B cell (primary cell): Measurements from ENCODE around the gene ZFP62. TPM values are rescaled to one million over a fixed set of nuclear protein-coding genes. Genes with fewer than 3 reads are reported as not detected.

Experiments used
- ATAC-seq: fragments of 200-7000 bp; cut with Tn5 transposase; one replicate; pipeline ENCODE4 v1.10.0; 2021; ENCODE audit warnings: low read depth, mild to moderate bottlenecking, moderate number of reproducible peaks, moderate library complexity
- CTCF ChIA-PET: fragments of 350-600 bp; sonication (Branson Sonifier 250); formaldehyde crosslinking; loops from one replicate; lab custom pipeline; 2021; ENCODE audit warnings: antibody characterized with exemption, inconsistent platforms; lab: Charles Lee
- POLR2A ChIA-PET: fragments of 350-600 bp; sonication (Branson Sonifier 250); formaldehyde crosslinking; loops from one replicate; lab custom pipeline; 2021; ENCODE audit warnings: antibody characterized with exemption; lab: Charles Lee
- DNase-seq: peaks from one replicate; pipeline ENCODE4 v3.0.0; 2013
- H2AFZ ChIP-seq: 2 replicates; pipeline ENCODE4 v1.6.1; 2012; ENCODE audit warnings: mild to moderate bottlenecking, low read depth, low read length; ENCODE audit not compliant: insufficient read depth, poor library complexity, severe bottlenecking
- H3K27ac ChIP-seq, 2 donors: 1 replicate in 1 of 2; 2 replicates in 1 of 2; pipeline ENCODE4 v1.5.1; 2012 to 2013; ENCODE audit warnings: low read length in 2 of 2, mild to moderate bottlenecking in 2 of 2, moderate library complexity in 1 of 2
- H3K27me3 ChIP-seq, 4 experiments: fragments of 200-600 bp in 1 of 4; sonication (generic) in 1 of 4; replicated peaks in 1 of 4; 1 replicate in 2 of 4; 2 replicates in 2 of 4; pipeline versions ENCODE4 v1.6.1 to v1.7.0; 2013 to 2016; ENCODE audit warnings: low read length in 3 of 4, mild to moderate bottlenecking in 2 of 4, mixed read lengths in 1 of 4, moderate library complexity in 1 of 4; ENCODE audit not compliant: insufficient read depth in 4 of 4, control insufficient read depth in 3 of 4; ENCODE audit errors: control extremely low read depth in 1 of 4
- H3K36me3 ChIP-seq, 2 experiments: replicated peaks in 1 of 2; 1 replicate in 1 of 2; 2 replicates in 1 of 2; pipeline versions ENCODE4 v1.6.1 to v1.7.1; 2013; ENCODE audit warnings: low read length in 1 of 2; ENCODE audit not compliant: insufficient read depth in 2 of 2, control insufficient read depth in 1 of 2; ENCODE audit errors: control extremely low read depth in 1 of 2, extremely low read depth in 1 of 2
- H3K4me1 ChIP-seq, 2 donors: fragments of 200-600 bp in 1 of 2; sonication (generic) in 1 of 2; 1 replicate in 1 of 2; 2 replicates in 1 of 2; pipeline versions ENCODE4 v1.5.1 to v1.6.1; 2013 to 2017; ENCODE audit warnings: low read length in 2 of 2; ENCODE audit not compliant: control insufficient read depth in 2 of 2, insufficient read depth in 2 of 2
- H3K4me2 ChIP-seq: replicated peaks from 2 replicates; pipeline ENCODE3; 2012; ENCODE audit warnings: mild to moderate bottlenecking, low read depth, low read length; ENCODE audit not compliant: poor library complexity, severe bottlenecking
- H3K4me3 ChIP-seq, 5 experiments: fragments of 200-600 bp in 1 of 5; sonication (generic) in 1 of 5; 1 replicate in 3 of 5; 2 replicates in 2 of 5; pipeline versions ENCODE4 v1.5.1 to v1.7.0; 2011 to 2016; ENCODE audit warnings: low read length in 4 of 5, mild to moderate bottlenecking in 4 of 5, low read depth in 2 of 5, control low read depth in 1 of 5, moderate library complexity in 1 of 5; ENCODE audit not compliant: insufficient read depth in 1 of 5; ENCODE audit errors: control extremely low read depth in 1 of 5, extremely low read depth in 1 of 5
- H3K79me2 ChIP-seq: fragments of 200-600 bp; sonication (generic); one replicate; pipeline ENCODE4 v1.6.0; 2016; ENCODE audit warnings: low read length; ENCODE audit not compliant: control insufficient read depth, insufficient read depth
- H3K9ac ChIP-seq: fragments of 200-600 bp; sonication (generic); 2 replicates; pipeline ENCODE4 v1.6.1; 2017; ENCODE audit warnings: mild to moderate bottlenecking, low read length, moderate library complexity
- H3K9me3 ChIP-seq, 3 donors: one replicate each; pipeline versions ENCODE4 v1.6.1 to v1.7.1; 2013; ENCODE audit warnings: low read length in 2 of 3; ENCODE audit not compliant: control insufficient read depth in 2 of 3, insufficient read depth in 1 of 3; ENCODE audit errors: control extremely low read depth in 1 of 3
- H4K20me1 ChIP-seq: 2 replicates; pipeline ENCODE4 v1.6.0; 2012; ENCODE audit warnings: mild to moderate bottlenecking, low read length; ENCODE audit not compliant: insufficient read depth, control insufficient read depth, poor library complexity, severe bottlenecking
- H3K27ac Mint-ChIP-seq: one replicate; pipeline ENCODE4 v1.8.0; 2021; ENCODE audit warnings: mixed read lengths
- H3K27me3 Mint-ChIP-seq: one replicate; pipeline ENCODE4 v1.8.0; 2021; ENCODE audit warnings: mixed read lengths
- H3K4me1 Mint-ChIP-seq: one replicate; pipeline ENCODE4 v1.8.0; 2021; ENCODE audit warnings: mixed read lengths
- H3K4me3 Mint-ChIP-seq: one replicate; pipeline ENCODE4 v1.8.0; 2021; ENCODE audit warnings: mixed read lengths
- H3K9me3 Mint-ChIP-seq: one replicate; pipeline ENCODE4 v1.8.0; 2022; ENCODE audit warnings: mixed read lengths; ENCODE audit not compliant: insufficient read depth
- EZH2 ChIP-seq: IDR thresholded peaks from 2 replicates; pipeline ENCODE4 v1.6.1; 2012; ENCODE audit warnings: borderline replicate concordance, low read depth, mild to moderate bottlenecking, moderate library complexity, low read length; ENCODE audit not compliant: insufficient read depth, poor library complexity, severe bottlenecking
- WGBS: methylation state at CpG from one replicate; pipeline ENCODE4 v1.1.5; 2013; ENCODE audit warnings: missing lambda C conversion rate; ENCODE audit not compliant: insufficient coverage; 5-methylcytosine and 5-hydroxymethylcytosine counted together
- intact Hi-C: fragments of 100-400 bp; cut with micrococcal nuclease; formaldehyde crosslinking; loops from one replicate; pipeline ENCODE4 v1.10.0; 2022
- polyA plus RNA-seq: library from polyadenylated mRNA; depleted of rRNA; stranded (reverse); fragments of >200 nt; gene quantifications from 2 replicates; pipeline ENCODE4 v1.2.3, GENCODE V29; 2012
- total RNA-seq, 2 donors: library from RNA; stranded (reverse); fragments of 120-200 nt in 1 of 2; gene quantifications; 1 replicate in 1 of 2; 2 replicates in 1 of 2; pipeline versions ENCODE4 v1.2.3 to v1.2.4, GENCODE V29; 2013 to 2022
- TF ChIP-seq, protein P1 (sequence below): fragments of 200-600 bp; IDR thresholded peaks from one replicate; pipeline ENCODE4 v1.8.0; 2022; ENCODE audit warnings: antibody characterized with exemption, mild to moderate bottlenecking

ZFP62 gene
- total and polyA plus RNA-seq, 2 donors (not counting 1 experiment from before 2014, with no cell fraction given), result 19.1 to 61.8 TPM

DNA sequence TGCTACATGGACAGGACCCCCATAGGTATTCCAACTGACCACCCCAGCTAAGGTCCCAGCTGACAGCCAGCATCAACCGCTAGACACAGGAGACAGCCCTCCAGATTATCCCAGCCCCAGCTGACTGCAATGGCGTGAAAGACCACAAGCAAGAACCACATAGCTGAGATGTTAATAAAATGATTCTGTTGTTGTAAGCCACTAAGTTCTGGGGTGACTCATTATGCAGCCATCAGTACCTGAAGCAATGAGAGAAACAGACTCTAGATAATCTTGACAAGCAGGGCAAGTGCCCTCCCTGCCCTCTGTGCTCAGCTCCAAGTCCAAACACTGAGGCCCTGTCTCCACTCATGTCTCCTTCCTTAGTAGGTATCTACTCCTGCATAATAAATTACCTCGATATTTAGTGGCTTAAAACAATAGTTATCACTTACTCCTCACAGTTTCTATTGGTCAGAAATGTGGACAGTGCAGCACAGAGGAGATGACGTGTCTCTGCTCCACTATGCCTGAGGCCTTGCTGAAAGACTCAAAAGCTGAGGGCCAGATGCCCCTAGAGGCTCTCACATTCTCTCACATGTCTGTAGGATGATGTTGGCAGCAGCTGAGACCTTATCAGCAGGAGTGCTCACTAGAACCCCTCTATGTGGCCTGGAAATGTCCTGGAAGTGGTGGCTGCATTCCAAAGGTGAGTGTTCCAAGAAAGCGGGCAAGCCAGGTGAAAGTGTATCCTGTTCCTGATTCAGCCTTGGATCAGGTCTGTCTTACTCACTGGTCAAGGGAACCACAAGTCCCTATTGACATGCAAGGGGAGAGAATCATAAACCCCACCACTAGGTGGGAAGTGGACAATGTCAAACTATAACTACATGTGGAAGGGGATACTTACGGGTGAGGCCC is 60.9 kb downstream of the ZFP62 start:
- Mint-ChIP-seq H3K27ac (peak overlapping the region; percentile 23), H3K9me3 (no peaks in the 10 kb centered on the region), H3K4me1 (peaks cover 79% of the 10 kb centered on the region), H3K4me3 (peak overlapping the region; percentile 86), H3K27me3 (no peaks in the 10 kb centered on the region)
- ATAC-seq, result no peak
- intact Hi-C loops, result loop anchor here (5.0 kb wide), 3 partner anchors 362 to 462 kb away; partner anchors contain the start of genes RACK1 and TRIM52
- Histone ChIP-seq H3K27me3 (no peaks in the 10 kb centered on the region), H3K4me1 (peaks cover 69 to 74% of the 10 kb centered on the region in 2 donors), H3K4me3 (no peak overlapping the region), H3K9me3 (no peaks in the 10 kb centered on the region), H2AFZ (no peak overlapping the region), H3K27ac (peak overlapping the region in 1 of 2 donors; percentile 45), H3K4me2 (peak overlapping the region; percentile 90), H3K79me2 (peaks cover 78% of the 10 kb centered on the region), H3K36me3 (peaks cover 13 to 51% of the 10 kb centered on the region in 2 experiments), H3K9ac (no peak overlapping the region), H4K20me1 (peaks cover 74% of the 10 kb centered on the region)
- DNase-seq, result no peak
- WGBS, result 100% methylated on average over 1 of the region's 6 CpGs
- TF ChIP-seq, protein P1, sequence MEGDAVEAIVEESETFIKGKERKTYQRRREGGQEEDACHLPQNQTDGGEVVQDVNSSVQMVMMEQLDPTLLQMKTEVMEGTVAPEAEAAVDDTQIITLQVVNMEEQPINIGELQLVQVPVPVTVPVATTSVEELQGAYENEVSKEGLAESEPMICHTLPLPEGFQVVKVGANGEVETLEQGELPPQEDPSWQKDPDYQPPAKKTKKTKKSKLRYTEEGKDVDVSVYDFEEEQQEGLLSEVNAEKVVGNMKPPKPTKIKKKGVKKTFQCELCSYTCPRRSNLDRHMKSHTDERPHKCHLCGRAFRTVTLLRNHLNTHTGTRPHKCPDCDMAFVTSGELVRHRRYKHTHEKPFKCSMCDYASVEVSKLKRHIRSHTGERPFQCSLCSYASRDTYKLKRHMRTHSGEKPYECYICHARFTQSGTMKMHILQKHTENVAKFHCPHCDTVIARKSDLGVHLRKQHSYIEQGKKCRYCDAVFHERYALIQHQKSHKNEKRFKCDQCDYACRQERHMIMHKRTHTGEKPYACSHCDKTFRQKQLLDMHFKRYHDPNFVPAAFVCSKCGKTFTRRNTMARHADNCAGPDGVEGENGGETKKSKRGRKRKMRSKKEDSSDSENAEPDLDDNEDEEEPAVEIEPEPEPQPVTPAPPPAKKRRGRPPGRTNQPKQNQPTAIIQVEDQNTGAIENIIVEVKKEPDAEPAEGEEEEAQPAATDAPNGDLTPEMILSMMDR, result no peak
- no peak for TF ChIP-seq EZH2
- CTCF ChIA-PET, result interaction anchor here (1.0 to 3.1 kb wide), 7 partner anchors 13 to 69 kb away, joined by 3 to 11 read pairs (median 5); no protein-coding TSS in a partner anchor
- POLR2A ChIA-PET, result interaction anchor here (1.3 kb wide), 1 partner anchor 10 kb away, joined by 3 read pairs; no protein-coding TSS in a partner anchor
